PC-9 (cell line): Measurements from ENCODE around the gene AKR1E2.

Source experiments
- CTCF ChIP-seq: fragments of 200-600 bp; sonication (generic); conservative IDR thresholded peaks from 2 replicates; pipeline ENCODE4 v1.6.1; 2017; ENCODE audit warnings: mixed run types, antibody characterized with exemption, mild to moderate bottlenecking, moderate library complexity
- EZH2 ChIP-seq: fragments of 200-600 bp; sonication (generic); IDR thresholded peaks from 2 replicates; pipeline ENCODE4 v1.8.0; 2017; ENCODE audit warnings: antibody characterized with exemption, low read depth

- TF ChIP-seq CTCF (no peak), EZH2 (no peak)
Observed at GRCh38 chr10:4786043-4786839, 39.8 kb upstream of the AKR1E2 start.
